Measurements from ENCODE around the gene TPI1. TPM values are rescaled to one million over a fixed set of nuclear protein-coding genes. Genes with fewer than 3 reads are reported as not detected.
"Not testable (repeated sequence)": the region's sequence is repeated elsewhere in the genome, so short reads cannot be mapped to it uniquely, and the experiment has no call there.

Gene TPI1
- total RNA-seq, 2 experiments from 2014 or later = 608 to 801 TPM

- H3K9me2 ChIP-seq (ENCODE audit: insufficient read depth, low read length) = no peaks in the 10 kb centered on the region
- H3K79me2 ChIP-seq (ENCODE audit: insufficient read depth, low read depth, low read length) = no peaks in the 10 kb centered on the region
- H2AFZ ChIP-seq (ENCODE audit: low read length) = peak overlapping the region; percentile 78; the same call in 1 of the 2 replicates
- H3K4me1 ChIP-seq (ENCODE audit: insufficient read depth, low read length, poor library complexity, severe bottlenecking) = peaks cover 28% of the 10 kb centered on the region
- BruUV-seq (replicated peaks) = no TSS peak
- ChIA-PET CTCF (ENCODE audit: unreplicated experiment) (interaction anchor here (0.6 to 2.0 kb wide), 8 partner anchors 10 to 51 kb away, joined by 3 to 17 read pairs (median 4); partner anchors contain the start of genes SPSB2 and TPI1), POLR2A (interaction anchor here (0.6 to 2.5 kb wide), 12 partner anchors 8 to 55 kb away, joined by 3 to 17 read pairs (median 4); partner anchors contain the start of genes C12orf57, CDCA3, LRRC23 and RNU7-1)
- H3K36me3 ChIP-seq (ENCODE audit: insufficient read depth, low read length) = no peaks in the 10 kb centered on the region
- TF ChIP-seq EZH2phosphoT487 (IDR thresholded peaks at IDR 0.05; ENCODE audit: borderline replicate concordance, low read depth, low read length) (no peak), CTCF (conservative IDR thresholded peaks at IDR 0.05; ENCODE audit: low read length) (peak; percentile 82)
- peak overlapping the region; percentile 81 for H3K27ac ChIP-seq (ENCODE audit: low read depth, low read length, poor library complexity, severe bottlenecking)
- no peaks in the 10 kb centered on the region for H3K9me3 ChIP-seq (ENCODE audit: low read length)
- no peaks in the 10 kb centered on the region for H4K20me1 ChIP-seq (ENCODE audit: insufficient read depth, low read length)
- intact Hi-C loops (cut with micrococcal nuclease; ENCODE audit: unreplicated experiment) = loop anchor here (1.0 to 2.0 kb wide), 5 partner anchors 18 to 46 kb away; partner anchors contain the start of genes CDCA3, ENO2 and SPSB2
- peak; percentile 98 for DNase-seq (ENCODE audit: low spot score)
- peak overlapping the region; percentile 72 for H3K4me2 ChIP-seq (ENCODE audit: low read length)
- peak overlapping the region; percentile 66 for H3K4me3 ChIP-seq (ENCODE audit: low read depth, low read length, poor library complexity, severe bottlenecking)
Observed at GRCh38 chr12:6890789-6891645, 23.7 kb downstream of the TPI1 start.

DNA sequence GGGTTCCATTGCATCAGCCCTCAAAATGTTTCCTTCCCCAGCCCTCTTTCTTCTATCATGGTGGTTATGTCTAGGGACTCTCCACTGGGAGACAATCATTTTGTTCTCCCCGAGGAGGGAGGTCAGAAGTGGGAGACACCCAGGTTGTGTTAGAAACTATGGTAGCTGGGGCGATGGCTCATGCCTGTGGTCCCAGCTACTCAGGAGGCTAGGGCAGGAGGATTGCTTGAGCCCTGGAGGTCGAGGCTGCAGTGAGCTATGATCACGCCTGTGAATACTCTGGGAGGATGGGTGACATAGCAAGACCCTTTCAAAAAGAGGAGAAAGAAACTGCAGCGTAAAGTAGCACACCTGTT is 24.3 kb downstream of the TPI1 start:
- peak overlapping the region; percentile 80 for H3K27ac ChIP-seq (ENCODE audit: low read depth, low read length, poor library complexity, severe bottlenecking)
- H3K4me1 ChIP-seq (ENCODE audit: insufficient read depth, low read length, poor library complexity, severe bottlenecking) = peaks cover 28% of the 10 kb centered on the region
- BruUV-seq (replicated peaks) = TSS peak; percentile 75
- TF ChIP-seq EZH2phosphoT487 (IDR thresholded peaks at IDR 0.05; ENCODE audit: borderline replicate concordance, low read depth, low read length) (no peak), CTCF (conservative IDR thresholded peaks at IDR 0.05; ENCODE audit: low read length) (no peak)
- peak overlapping the region; percentile 78; the same call in 1 of the 2 replicates for H2AFZ ChIP-seq (ENCODE audit: low read length)
- no peaks in the 10 kb centered on the region for H3K79me2 ChIP-seq (ENCODE audit: insufficient read depth, low read depth, low read length)
- H3K4me3 ChIP-seq (ENCODE audit: low read depth, low read length, poor library complexity, severe bottlenecking) = peak overlapping the region; percentile 66
- no peaks in the 10 kb centered on the region for H3K9me2 ChIP-seq (ENCODE audit: insufficient read depth, low read length)
- H3K36me3 ChIP-seq (ENCODE audit: insufficient read depth, low read length) = no peaks in the 10 kb centered on the region
- no peaks in the 10 kb centered on the region for H4K20me1 ChIP-seq (ENCODE audit: insufficient read depth, low read length)
- DNase-seq (ENCODE audit: low spot score) = no peak
- peak overlapping the region; percentile 72 for H3K4me2 ChIP-seq (ENCODE audit: low read length)
- intact Hi-C loops (cut with micrococcal nuclease; ENCODE audit: unreplicated experiment) = loop anchor here (1.0 to 2.0 kb wide), 5 partner anchors 18 to 45 kb away; partner anchors contain the start of genes CDCA3, ENO2 and SPSB2
- CTCF ChIA-PET (ENCODE audit: unreplicated experiment) = interaction anchor here (0.6 to 2.0 kb wide), 8 partner anchors 10 to 52 kb away, joined by 3 to 17 read pairs (median 4); partner anchors contain the start of genes SPSB2 and TPI1
- POLR2A ChIA-PET = interaction anchor here (0.6 to 2.5 kb wide), 12 partner anchors 9 to 54 kb away, joined by 3 to 17 read pairs (median 4); partner anchors contain the start of genes C12orf57, CDCA3, LRRC23 and RNU7-1
- H3K9me3 ChIP-seq (ENCODE audit: low read length) = no peaks in the 10 kb centered on the region

- ChIA-PET POLR2A (interaction anchor here (1.0 to 2.5 kb wide), 5 partner anchors 12 to 53 kb away, joined by 3 to 17 read pairs (median 8); partner anchors contain the start of genes LRRC23, SPSB2 and USP5), CTCF (ENCODE audit: unreplicated experiment) (interaction anchor here (2.0 kb wide), 1 partner anchor 20 kb away, joined by 17 read pairs; the partner anchor contains the start of gene SPSB2)
- H3K27ac ChIP-seq (ENCODE audit: low read depth, low read length, poor library complexity, severe bottlenecking); BruUV-seq (replicated peaks); H3K79me2 ChIP-seq (ENCODE audit: insufficient read depth, low read depth, low read length); H3K4me3 ChIP-seq (ENCODE audit: low read depth, low read length, poor library complexity, severe bottlenecking); H3K9me2 ChIP-seq (ENCODE audit: insufficient read depth, low read length); H3K4me2 ChIP-seq (ENCODE audit: low read length); H3K9me3 ChIP-seq (ENCODE audit: low read length); H3K36me3 ChIP-seq (ENCODE audit: insufficient read depth, low read length); intact Hi-C loops (cut with micrococcal nuclease; ENCODE audit: unreplicated experiment); H4K20me1 ChIP-seq (ENCODE audit: insufficient read depth, low read length); DNase-seq (ENCODE audit: low spot score); H2AFZ ChIP-seq (ENCODE audit: low read length): not testable (repeated sequence)
- H3K4me1 ChIP-seq (ENCODE audit: insufficient read depth, low read length, poor library complexity, severe bottlenecking) = peaks cover 19% of the 10 kb centered on the region
Observed at GRCh38 chr12:6892683-6893082, 25.4 kb downstream of the TPI1 start.
